GM12878 (cell line): ENCODE data around the gene STAMBP.

ENCODE experiments used
- GATAD2B ChIP-seq: fragments of 450-650 bp; conservative IDR thresholded peaks from 2 replicates; pipeline ENCODE4 v1.6.1; 2017; ENCODE audit warnings: low read depth, mild to moderate bottlenecking, moderate library complexity
- PAX5 ChIP-seq: IDR thresholded peaks from 2 replicates; pipeline ENCODE4 v1.6.1; 2011; ENCODE audit warnings: low read depth, low read length, borderline replicate concordance
- POLR2AphosphoS5 ChIP-seq: IDR thresholded peaks from 2 replicates; pipeline ENCODE4 v1.6.1; 2011; ENCODE audit warnings: mild to moderate bottlenecking, low read length, inconsistent platforms
- SMARCA5 ChIP-seq: fragments of 450-650 bp; IDR thresholded peaks from 2 replicates; pipeline ENCODE4 v1.6.1; 2017; ENCODE audit warnings: mild to moderate bottlenecking
- TF ChIP-seq, protein P1 (sequence below): IDR thresholded peaks from 2 replicates; pipeline ENCODE4 v1.6.1; 2012; ENCODE audit warnings: mild to moderate bottlenecking, low read depth, low read length
- TF ChIP-seq, protein P2 (sequence below): fragments of 450-650 bp; IDR thresholded peaks from 2 replicates; pipeline ENCODE4 v1.6.1; 2017; ENCODE audit warnings: borderline replicate concordance
- TF ChIP-seq, protein P3 (sequence below), 3 experiments: IDR thresholded peaks in 2 of 3; conservative IDR thresholded peaks in 1 of 3; 2 replicates each; pipeline ENCODE4 v1.5.1; 2011; ENCODE audit warnings: low read depth in 3 of 3, low read length in 3 of 3, mild to moderate bottlenecking in 3 of 3, control low read depth in 2 of 3, moderate library complexity in 2 of 3, inconsistent platforms in 1 of 3, mixed read lengths in 1 of 3; ENCODE audit not compliant: control insufficient read depth in 2 of 3, insufficient read depth in 1 of 3; ENCODE audit errors: extremely low read depth in 1 of 3
- TF ChIP-seq, protein P4 (sequence below): IDR thresholded peaks from 2 replicates; pipeline ENCODE4 v1.6.1; 2011; ENCODE audit warnings: borderline replicate concordance, low read depth, mild to moderate bottlenecking, moderate library complexity, mixed read lengths, low read length; ENCODE audit not compliant: insufficient read depth; ENCODE audit errors: extremely low read length

DNA sequence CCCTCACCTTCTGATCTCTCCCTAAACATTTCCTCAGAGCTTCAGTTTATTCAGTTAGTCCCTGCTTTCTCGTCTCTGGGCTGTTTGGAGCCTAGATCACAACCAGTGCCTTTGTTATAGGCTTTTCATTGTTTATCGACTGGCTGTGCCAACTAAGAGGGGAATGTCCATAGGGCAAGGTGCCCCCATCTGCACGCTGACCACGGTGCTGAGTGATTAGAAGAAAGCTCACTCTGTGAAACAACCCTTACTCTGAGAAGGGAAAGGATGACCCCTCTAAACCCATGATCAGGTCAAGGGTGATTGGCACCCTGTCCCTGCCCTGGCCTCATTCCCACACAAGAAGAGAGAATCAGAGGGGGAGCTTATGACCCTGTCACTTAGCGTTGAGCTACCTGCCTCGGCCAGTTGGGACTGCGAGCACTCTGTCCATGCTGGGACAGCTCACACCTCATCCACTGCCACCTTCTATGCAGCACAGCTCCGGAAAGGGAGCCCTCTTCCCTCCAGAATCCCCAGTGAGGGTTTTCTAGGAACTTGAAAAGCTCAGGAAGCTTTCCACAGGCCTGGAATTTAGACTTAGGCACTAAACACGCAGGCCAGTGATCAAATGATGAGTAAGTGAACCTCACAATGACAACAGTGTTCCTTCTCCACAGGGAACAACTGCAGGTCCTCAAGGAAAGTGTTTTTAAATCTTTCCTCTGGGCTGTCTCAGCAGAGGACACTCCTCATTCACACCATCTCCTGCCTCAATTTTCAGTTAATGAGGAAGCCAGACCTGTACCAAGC is 61.7 kb downstream of the STAMBP start:
- TF ChIP-seq, protein P1, sequence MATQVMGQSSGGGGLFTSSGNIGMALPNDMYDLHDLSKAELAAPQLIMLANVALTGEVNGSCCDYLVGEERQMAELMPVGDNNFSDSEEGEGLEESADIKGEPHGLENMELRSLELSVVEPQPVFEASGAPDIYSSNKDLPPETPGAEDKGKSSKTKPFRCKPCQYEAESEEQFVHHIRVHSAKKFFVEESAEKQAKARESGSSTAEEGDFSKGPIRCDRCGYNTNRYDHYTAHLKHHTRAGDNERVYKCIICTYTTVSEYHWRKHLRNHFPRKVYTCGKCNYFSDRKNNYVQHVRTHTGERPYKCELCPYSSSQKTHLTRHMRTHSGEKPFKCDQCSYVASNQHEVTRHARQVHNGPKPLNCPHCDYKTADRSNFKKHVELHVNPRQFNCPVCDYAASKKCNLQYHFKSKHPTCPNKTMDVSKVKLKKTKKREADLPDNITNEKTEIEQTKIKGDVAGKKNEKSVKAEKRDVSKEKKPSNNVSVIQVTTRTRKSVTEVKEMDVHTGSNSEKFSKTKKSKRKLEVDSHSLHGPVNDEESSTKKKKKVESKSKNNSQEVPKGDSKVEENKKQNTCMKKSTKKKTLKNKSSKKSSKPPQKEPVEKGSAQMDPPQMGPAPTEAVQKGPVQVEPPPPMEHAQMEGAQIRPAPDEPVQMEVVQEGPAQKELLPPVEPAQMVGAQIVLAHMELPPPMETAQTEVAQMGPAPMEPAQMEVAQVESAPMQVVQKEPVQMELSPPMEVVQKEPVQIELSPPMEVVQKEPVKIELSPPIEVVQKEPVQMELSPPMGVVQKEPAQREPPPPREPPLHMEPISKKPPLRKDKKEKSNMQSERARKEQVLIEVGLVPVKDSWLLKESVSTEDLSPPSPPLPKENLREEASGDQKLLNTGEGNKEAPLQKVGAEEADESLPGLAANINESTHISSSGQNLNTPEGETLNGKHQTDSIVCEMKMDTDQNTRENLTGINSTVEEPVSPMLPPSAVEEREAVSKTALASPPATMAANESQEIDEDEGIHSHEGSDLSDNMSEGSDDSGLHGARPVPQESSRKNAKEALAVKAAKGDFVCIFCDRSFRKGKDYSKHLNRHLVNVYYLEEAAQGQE = no peak
- TF ChIP-seq POLR2AphosphoS5 (no peak), PAX5 (no peak), GATAD2B (no peak), SMARCA5 (no peak)
- TF ChIP-seq, protein P2, sequence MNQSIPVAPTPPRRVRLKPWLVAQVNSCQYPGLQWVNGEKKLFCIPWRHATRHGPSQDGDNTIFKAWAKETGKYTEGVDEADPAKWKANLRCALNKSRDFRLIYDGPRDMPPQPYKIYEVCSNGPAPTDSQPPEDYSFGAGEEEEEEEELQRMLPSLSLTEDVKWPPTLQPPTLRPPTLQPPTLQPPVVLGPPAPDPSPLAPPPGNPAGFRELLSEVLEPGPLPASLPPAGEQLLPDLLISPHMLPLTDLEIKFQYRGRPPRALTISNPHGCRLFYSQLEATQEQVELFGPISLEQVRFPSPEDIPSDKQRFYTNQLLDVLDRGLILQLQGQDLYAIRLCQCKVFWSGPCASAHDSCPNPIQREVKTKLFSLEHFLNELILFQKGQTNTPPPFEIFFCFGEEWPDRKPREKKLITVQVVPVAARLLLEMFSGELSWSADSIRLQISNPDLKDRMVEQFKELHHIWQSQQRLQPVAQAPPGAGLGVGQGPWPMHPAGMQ = no peak
- TF ChIP-seq, protein P3, sequence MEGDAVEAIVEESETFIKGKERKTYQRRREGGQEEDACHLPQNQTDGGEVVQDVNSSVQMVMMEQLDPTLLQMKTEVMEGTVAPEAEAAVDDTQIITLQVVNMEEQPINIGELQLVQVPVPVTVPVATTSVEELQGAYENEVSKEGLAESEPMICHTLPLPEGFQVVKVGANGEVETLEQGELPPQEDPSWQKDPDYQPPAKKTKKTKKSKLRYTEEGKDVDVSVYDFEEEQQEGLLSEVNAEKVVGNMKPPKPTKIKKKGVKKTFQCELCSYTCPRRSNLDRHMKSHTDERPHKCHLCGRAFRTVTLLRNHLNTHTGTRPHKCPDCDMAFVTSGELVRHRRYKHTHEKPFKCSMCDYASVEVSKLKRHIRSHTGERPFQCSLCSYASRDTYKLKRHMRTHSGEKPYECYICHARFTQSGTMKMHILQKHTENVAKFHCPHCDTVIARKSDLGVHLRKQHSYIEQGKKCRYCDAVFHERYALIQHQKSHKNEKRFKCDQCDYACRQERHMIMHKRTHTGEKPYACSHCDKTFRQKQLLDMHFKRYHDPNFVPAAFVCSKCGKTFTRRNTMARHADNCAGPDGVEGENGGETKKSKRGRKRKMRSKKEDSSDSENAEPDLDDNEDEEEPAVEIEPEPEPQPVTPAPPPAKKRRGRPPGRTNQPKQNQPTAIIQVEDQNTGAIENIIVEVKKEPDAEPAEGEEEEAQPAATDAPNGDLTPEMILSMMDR (IDR thresholded peaks at IDR 0.05 in 2 of 3, conservative IDR thresholded peaks at IDR 0.05 in 1 of 3; ENCODE audit: control insufficient read depth in 2 of 3, extremely low read depth in 1 of 3, insufficient read depth in 1 of 3, low read depth in 3 of 3, low read length in 3 of 3) = no peak
- TF ChIP-seq, protein P4, sequence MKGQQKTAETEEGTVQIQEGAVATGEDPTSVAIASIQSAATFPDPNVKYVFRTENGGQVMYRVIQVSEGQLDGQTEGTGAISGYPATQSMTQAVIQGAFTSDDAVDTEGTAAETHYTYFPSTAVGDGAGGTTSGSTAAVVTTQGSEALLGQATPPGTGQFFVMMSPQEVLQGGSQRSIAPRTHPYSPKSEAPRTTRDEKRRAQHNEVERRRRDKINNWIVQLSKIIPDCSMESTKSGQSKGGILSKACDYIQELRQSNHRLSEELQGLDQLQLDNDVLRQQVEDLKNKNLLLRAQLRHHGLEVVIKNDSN = no peak
